GM12873 (cell line): ENCODE measurements around the gene SGPP1.

ENCODE experiments used
- CTCF ChIP-seq: IDR thresholded peaks from 2 replicates; pipeline ENCODE4 v1.5.1; 2012; ENCODE audit warnings: low read depth, mild to moderate bottlenecking, moderate library complexity, low read length, control low read depth; ENCODE audit not compliant: insufficient read depth; ENCODE audit errors: missing control alignments

SGPP1 gene

DNA sequence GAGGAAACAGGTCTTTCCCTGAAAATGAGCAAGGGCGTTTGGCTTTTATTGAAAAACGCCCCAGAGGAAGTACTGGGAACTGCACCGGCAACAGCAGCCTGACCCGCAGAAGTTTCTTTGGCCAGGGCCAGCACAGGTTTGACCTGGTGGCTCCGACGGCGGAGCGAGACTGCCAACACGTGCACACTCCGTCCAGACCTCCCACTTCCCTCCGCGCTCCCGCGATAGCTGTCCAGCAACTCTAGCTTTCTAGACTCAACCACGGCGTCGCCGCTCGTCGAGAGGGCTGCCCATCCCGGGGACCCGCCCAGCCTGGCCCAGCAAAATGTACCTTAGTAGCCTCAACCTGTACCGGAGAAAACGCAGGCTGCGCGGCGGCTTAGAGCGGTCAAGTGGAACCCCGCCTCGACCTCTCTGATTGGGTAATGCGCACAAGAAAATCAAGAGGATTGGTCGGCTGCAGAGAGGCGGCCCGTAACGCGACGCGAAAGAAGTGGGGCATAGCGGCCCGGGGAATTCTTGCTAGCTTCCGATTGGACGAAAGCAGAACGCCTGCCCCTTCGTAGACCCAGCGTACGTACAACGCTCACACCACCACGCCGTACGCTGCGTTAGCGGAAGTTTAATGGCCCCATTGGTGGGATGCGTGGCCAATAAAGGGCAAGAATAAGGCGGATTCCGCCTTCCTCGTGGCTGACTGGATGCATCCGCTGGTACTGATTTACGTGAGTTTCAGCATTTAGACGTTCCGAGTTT lies 86.2 kb downstream of the SGPP1 start, which contains the start of gene WDR89:
Gene WDR89, minus strand, starts transcription at position 399 of the 756 bp plus-strand sequence. CDS start 41,929 bp downstream, outside the sequence.
- peak; percentile 84 for TF ChIP-seq CTCF

- no peak for TF ChIP-seq CTCF
Measured at GRCh38 chr14:63638493-63638892, 89.4 kb downstream of the SGPP1 start.
